Right ventricle myocardium inferior (tissue), 1 donor: ENCODE measurements around the gene COL8A2. TPM values are rescaled to one million over a fixed set of nuclear protein-coding genes. Genes with fewer than 3 reads are reported as not detected.

Experiments used
- ATAC-seq: fragments of 200-7000 bp; cut with Tn5 transposase; one replicate; pipeline ENCODE4 v1.9.1; 2020; ENCODE audit warnings: mild to moderate bottlenecking, moderate library complexity
- DNase-seq: peaks from one replicate; pipeline ENCODE4 v3.0.0; 2021; ENCODE audit errors: missing footprints
- intact Hi-C: fragments of 100-400 bp; cut with DNase I; formaldehyde crosslinking; loops from one replicate; pipeline ENCODE4 v1.11.0; 2022
- total RNA-seq: library from RNA; stranded (reverse); fragmentation: NEBNext Ultra II Directional; extraction: Animal tissue kit (Norgen Biotek cat#: 25700); gene quantifications from one replicate; pipeline ENCODE4 v1.2.1, GENCODE V29; 2021
- donor health status: DM: no; HTN: yes; CAD: no; lungs with severe emphysema.

Gene COL8A2
- total RNA-seq, 1 donor from 2014 or later = 1.0 TPM

DNA sequence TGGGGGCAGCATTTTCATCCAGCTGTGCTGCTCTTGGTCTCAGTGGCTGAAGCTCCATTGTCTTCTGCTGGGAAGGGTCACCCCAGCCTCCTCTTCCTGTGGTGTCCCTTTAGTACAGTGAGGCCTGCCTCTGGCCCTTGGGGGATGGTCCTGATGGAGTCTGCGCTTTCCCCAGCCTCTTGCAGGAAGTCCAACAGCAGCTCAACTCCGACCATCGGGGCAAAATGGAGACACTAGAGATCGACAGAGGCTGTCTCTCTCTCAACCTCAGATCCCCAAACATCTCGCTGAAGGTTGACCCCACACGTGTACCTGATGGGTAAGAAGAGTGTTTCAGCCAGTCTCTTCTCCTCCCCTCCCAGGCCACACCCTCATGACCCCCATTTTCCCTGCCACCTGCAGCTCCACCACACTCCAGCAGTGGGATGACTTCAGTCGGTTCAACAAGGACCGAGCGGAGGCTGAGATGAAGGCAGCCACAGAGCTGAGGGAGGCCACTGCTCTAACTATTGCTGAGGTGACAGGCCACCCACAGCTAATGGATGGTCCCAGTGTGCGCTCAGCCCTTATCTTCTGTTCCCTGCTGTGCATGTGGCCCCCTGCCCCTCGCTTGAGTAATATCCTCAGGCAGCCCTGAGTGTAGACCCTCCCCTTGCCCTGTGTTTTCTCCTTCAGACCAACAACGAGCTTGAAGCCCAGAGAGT, 38.3 kb downstream of the COL8A2 start:
- intact Hi-C loops = loop anchor here (10.0 kb wide), 2 partner anchors 202 to 232 kb away; partner anchors contain the start of gene AGO1
- ATAC-seq (no peak), DNase-seq (no peak)

DNA sequence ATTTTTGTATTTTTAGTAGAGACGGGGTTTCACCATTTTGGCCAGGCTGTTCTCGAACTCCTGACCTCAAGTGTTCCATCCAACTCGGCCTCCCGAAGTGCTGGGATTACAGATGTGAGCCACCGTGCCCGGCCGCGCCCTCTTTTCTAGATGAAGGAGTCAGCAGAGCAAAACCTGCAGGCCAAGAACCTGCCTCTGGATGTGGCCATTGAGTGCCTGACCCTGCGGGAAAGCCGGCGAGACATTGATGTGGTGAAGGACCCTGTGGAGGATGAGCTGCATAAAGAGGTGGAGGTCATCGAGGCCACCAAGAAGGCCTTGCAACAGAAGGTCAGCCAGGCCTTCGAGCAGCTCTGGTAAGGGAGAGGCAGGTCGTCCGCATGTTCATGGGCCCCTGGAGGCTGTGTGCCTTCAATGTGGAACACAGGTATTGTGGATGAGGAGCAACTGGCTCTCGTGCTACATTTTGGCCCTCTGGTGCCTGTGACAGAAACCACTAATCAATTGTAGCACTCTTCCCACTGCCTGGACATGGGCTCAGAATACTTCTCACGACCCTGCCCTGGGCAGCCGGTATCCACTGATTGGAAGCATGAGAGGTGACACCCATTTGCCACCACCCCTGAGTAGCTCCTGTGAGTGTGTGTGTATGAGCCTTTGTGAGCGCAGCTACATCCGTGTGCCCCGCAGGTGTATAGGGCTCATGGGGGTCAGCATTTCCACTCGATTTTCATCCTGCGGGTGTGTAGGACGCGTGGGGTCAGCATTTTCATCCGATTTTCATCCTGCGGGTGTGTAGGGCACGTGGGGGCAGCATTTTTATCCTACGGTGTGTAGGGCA, 39.1 kb downstream of the COL8A2 start:
- DNase-seq = no peak
- no peak for ATAC-seq
- intact Hi-C loops = loop anchor here (10.0 kb wide), 2 partner anchors 201 to 231 kb away; partner anchors contain the start of gene AGO1

DNA sequence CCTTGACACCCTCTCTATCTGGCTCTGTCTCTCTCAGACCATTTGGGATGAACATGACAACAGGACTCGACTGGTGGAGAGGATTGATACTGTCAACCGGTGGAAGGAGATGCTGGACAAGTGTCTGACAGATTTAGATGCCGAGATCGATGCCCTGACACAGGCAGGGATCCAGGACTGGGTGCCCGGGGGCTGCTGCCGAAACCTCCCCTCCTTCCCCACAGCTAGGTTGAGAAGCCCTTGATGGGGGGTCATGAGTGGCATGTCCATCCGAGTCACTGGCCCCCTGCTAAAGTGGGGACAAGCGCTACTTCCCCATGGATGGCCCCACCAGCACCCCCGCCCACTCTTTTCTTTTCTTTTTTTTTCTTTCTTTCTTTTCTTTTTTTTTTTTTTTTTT, 39.9 kb downstream of the COL8A2 start:
- DNase-seq (no peak), ATAC-seq (no peak)
- intact Hi-C loops = loop anchor here (10.0 kb wide), 2 partner anchors 200 to 230 kb away; partner anchors contain the start of gene AGO1

DNA sequence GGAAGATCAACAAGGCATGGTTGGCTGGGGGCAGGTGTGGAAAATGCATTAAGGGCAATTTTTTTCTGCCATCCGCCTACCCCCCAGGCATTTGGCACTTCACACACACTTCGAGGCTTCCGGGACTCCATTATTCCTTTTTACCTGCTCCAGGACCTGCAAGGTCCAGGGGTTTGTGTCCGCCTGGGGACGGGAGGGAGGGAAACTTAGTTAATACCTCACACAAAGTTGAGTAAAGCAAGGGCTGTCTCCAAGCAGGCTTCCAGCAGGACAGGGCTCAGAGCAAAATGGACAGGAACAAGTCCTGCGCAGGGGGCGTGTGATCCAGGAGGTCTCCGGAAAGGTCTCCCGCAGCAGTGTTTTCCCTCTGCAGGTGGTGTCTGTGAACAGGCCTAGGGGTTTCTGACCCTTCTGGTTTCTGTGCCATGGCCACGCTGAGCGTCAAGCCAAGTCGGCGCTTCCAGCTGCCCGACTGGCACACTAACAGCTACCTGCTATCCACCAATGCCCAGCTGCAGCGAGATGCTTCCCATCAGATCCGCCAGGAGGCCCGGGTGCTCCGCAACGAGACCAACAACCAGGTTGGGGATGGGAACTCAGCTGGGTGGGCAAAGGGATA, 40.4 kb downstream of the COL8A2 start:
- DNase-seq (no peak), ATAC-seq (no peak)
- intact Hi-C loops = loop anchor here (10.0 kb wide), 2 partner anchors 200 to 230 kb away; partner anchors contain the start of gene AGO1

DNA sequence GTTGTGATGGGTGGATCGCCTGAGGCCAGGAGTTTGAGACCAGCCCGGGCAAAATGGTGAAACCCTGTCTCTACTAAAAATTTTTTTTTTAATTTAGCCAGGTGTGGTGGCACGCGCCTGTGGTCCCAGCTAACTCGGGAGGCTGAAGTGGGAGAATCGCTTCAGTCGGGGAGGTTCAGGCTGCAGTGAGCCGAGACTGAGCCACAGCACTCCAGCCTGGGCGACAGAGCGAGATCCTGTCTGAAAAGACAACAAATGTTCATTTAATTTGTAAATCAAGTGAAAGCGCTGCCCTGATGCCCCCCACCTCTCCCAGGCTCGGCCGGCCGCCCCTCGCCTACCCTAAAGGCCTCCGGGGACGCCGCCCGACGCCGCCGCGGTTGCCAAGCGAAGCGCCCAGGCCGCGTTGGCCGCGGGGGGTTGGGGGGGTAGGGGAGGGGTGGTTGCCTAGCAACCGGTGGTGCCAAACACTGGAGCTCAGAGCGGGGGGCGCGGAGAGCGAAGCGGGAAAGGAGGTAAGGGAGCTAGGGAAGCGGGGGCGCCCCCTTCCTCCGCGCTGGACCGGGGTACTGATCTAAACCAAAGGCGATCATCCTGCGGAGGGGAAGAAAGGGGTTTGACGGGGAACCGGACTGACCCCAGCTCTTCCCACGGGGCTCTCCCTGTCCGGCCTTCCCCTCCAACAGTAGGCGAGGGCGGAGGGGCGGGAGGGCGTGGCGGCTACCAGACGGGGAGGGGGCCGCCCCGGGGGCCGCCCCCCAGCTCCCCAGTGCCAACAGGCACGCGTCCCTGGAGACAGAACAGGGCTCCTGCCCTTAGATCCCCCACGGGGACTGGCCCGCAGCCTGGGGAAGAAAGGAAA, 41.2 kb downstream of the COL8A2 start, which contains the start of gene TEKT2:
Gene TEKT2, plus strand, starts transcription at position 460 of the 862 bp plus-strand sequence. CDS start 828 bp downstream, outside the sequence.
- no peak for ATAC-seq
- no peak for DNase-seq
- intact Hi-C loops = loop anchor here (10.0 kb wide), 2 partner anchors 199 to 229 kb away; partner anchors contain the start of gene AGO1

DNA sequence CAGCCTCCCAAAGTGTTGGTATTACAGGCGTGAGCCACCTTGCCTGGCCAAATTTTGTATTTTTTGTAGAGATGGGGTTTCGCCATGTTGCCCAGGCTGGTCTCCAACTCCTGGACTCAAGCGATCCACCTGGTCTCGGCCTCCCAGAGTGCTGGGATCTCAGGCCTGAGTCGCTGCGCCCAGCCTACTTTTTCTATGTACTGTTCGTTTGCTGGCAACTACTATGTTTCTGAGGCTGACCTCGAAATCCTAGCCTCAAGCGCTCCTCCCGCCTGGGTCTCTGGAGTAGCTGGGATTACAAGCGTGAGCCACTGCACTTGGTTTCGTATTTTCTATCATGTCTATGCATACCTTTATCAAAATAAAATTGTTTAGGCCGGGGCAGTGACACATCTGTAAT, 41.8 kb downstream of the COL8A2 start:
- ATAC-seq = no peak
- DNase-seq = no peak
- intact Hi-C loops = loop anchor here (10.0 kb wide), 2 partner anchors 198 to 228 kb away; partner anchors contain the start of gene AGO1

DNA sequence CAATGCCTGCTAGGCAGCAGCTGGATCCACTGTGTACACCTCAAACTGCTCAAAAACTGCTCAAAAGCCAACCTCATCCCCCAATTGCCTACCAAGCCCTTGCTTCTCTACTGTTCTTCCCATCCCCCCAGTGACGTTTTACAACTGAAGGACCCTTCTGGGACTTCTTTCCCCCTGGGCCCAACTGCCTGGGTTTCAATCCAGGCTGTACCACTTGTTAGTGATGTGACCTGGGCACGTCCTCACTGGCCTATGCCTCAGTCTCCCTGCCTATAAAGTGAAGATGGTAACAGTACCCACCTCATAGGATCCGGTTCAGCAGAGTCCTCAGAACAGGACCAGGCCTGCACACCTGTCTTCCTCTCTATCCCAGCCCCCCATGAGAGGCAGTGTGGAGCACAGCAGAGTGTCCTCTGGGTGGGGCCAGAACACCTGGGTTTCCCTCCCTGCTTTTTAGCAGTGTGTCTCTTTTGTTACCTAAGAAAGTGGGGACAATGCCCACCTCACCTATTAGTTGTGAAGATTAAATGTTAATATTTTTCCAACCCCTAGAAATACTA, 43.0 kb downstream of the COL8A2 start:
- ATAC-seq (no peak), DNase-seq (no peak)
- intact Hi-C loops = loop anchor here (10.0 kb wide), 2 partner anchors 197 to 227 kb away; partner anchors contain the start of gene AGO1

DNA sequence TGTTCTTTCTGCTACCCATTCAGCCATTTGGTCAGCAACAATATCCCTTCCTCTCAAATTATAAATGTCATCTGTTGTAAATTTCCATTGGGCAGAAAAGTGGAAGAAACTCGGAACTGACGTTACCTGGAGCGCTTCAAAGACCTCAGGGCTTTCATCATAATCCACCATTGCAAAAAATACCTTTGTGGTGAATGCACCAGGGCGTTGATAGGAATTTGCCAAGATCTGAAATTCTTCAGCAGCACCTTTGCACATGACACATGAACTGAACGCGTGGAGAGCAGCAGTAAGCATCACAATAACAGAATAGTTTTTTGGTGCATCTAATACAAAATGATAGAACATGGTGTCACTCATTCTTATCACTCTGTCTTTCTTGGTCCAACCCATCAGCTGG, 44.2 kb downstream of the COL8A2 start:
- intact Hi-C loops = loop anchor here (10.0 kb wide), 2 partner anchors 196 to 226 kb away; partner anchors contain the start of gene AGO1
- DNase-seq = no peak
- no peak for ATAC-seq

DNA sequence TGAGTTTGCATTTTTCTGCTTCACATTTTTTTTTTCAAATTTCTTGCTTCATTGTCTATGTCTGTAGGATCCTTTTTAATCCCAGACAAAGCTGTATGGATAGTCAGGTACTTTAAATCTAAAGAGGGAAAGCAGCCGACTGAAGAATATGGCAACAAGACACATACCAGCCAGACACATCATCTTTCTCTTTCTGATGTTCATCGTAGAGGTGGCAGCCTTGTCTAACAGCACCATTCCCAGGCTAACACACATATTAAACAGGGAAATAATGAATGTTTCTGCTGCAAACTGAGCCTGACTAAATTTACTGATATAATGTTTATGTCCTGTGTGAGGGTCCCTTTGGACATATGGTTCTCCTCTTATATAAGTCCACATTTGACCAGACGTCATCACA, 44.8 kb downstream of the COL8A2 start:
- ATAC-seq (no peak), DNase-seq (no peak)
- intact Hi-C loops = loop anchor here (10.0 kb wide), 2 partner anchors 195 to 225 kb away; partner anchors contain the start of gene AGO1

DNA sequence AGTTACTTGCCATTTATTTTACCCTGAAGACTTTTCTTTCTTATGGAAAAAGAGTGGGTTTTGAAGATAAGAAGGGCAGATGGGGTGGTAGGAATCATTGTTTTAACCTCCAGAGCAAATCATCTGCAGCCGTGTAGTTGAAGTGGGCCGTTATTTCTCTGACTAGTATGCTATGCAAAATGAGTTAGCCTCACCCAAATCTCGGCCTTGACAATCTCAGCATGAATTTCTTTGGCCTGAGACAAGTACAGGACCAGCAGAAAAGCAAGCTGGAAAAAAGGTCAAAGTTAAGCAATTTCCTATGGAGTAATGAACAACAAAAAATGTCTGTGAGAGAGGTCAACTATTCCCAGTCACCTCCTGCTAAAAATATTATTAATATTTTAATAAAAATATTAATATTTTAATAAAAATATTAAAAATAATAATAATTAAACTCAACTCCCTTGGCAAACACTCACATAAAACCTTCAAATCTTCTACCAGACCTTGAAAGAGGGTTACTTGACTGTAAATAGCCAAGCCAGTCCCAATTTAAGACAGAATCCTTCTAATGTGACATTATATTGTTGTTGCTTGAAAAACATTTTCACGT, 47.9 kb downstream of the COL8A2 start:
- ATAC-seq (no peak), DNase-seq (no peak)
- intact Hi-C loops = no loop called here

DNA sequence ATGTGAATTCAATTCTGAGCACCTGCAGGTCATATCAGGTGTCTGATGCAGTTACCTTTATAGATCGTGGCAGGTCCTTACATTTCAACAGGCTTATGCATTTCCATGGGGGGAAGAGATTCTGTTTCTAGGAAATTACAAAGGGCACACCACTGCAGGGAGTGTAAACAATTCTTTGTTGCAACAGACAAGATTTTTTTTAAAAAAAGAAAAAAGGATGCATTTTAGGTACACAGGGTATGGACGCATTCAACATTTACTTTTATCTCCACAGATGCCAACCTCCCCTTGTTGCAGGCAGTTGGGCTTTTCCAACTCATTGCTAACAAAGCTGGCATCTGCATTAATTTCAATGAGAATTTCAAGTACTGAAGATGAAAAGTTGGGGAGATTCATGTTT, 54.7 kb downstream of the COL8A2 start:
- no peak for DNase-seq
- intact Hi-C loops = no loop called here
- ATAC-seq = no peak

DNA sequence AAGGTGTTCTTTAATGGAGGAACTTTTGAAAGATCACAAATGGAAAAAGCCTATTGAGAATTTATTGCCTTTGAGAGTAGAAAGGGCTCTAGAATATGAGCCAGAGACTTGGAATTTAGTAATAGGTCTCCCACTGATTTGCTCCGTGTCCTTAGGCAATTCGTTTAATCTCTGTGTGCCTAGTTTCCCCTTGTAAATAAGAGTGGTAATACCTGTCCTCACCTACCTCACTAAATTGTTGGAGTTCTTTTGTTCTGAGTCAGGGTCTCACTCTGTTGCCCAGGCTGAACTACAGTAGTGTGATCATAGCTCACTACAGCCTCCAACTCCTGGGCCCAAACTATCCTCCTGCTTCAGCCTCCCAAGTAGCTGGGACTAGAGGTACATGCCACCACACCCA, 56.2 kb downstream of the COL8A2 start:
- DNase-seq = no peak
- intact Hi-C loops = no loop called here
- ATAC-seq = no peak

DNA sequence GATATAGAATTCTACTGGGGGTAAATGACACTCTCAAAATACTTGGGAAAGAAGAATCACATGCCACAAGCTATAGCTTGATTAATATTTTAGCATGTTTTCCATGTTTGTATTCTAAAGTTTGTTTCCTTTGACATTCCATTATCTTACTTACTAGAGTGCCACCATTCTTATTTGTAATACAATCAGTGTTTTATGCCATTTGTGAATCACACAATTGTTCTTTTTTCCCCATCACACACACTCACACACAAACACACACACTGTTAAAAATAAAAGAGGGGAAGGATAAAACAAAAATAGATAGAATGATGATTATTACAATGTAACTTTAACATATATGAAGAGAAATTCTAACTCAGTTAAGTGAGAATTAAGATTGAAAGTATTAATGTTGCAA, 57.2 kb downstream of the COL8A2 start:
- DNase-seq (no peak), ATAC-seq (no peak)
- intact Hi-C loops = no loop called here

DNA sequence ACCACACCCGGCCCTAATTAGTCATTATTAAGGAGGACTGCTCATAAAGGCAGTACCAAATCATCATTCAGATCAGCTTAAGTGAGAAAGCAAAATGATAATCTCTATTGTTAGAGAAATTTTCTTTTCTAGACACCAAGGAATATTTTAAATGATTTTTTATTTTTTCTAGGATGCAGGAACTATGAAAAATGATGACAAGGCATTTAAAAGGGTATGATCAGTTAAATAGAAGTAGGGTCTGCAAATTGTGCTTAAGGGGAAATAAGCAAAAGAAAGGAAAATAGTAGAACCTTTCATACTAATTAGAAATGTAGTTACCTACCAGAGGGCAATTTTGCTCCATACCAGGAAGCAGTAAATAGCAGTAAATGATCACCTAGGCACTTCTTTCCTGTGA, 62.7 kb downstream of the COL8A2 start:
- intact Hi-C loops = no loop called here
- DNase-seq (no peak), ATAC-seq (no peak)

DNA sequence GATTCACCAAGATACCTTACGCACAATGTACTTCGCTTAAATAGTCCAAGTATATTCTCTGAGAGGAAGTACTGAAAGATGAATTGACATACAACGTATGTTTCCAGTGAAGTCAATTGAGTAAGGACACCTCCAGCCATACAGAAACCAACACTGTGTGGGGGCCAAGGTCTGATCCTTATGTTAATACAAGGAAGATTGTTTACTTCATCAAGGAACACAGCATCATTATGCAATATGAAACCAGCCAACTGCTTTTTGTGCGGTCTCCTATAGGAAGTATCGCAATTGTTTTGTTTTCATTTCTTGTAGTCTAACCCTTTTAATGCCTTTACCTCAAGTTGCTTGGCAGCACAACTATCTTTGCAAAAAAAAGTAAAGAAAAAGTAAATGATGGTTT, 69.3 kb downstream of the COL8A2 start:
- intact Hi-C loops = no loop called here
- ATAC-seq (no peak), DNase-seq (no peak)

DNA sequence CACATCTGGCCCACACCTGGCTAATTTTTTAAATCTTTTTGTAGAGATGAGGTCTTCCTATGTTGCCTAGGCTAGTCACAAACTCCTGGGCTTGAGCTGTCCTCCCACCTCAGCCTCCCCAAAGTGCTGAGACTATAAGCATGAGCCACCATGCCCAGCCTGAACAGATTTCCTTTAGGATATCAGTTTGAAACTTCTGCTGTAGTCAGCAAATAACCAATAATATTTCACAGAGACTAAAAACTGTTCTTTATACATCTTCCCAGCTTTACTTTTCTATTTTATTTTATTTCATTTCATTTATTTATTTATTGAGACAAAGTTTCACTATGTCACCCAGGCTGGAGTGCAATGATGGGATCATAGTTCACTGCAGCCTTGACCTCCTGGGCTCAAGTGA, 71.0 kb downstream of the COL8A2 start:
- DNase-seq = no peak
- no peak for ATAC-seq
- intact Hi-C loops = no loop called here

DNA sequence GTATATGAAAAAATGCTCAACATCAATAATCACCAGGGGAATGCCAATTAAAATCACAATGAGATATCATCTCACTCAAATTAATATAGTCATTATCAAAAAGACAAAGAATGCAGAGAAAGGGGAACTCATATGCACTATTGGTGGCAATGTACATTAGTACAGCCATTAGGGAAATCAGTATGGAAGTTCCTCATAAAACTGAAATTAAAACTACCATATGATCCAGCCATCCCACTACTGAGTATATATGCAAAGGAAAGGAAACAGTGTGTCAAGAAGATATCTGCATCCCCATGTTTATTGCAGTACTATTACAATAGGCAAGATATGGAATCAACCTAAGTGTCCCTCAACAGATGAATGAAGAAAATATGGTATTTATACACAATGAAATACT, 73.2 kb downstream of the COL8A2 start:
- ATAC-seq (no peak), DNase-seq (no peak)
- intact Hi-C loops = no loop called here
